Measurements from ENCODE around the gene M6PR.
A peak's percentile ranks its signal among the peaks of the same experiment; 100 is the strongest.
"Not testable (repeated sequence)": the region's sequence is repeated elsewhere in the genome, so short reads cannot be mapped to it uniquely, and the experiment has no call there.

M6PR gene

GRCh38 chr12:8911606-8912268 is 37.7 kb downstream of the M6PR start:
- DNase-seq: no peak

- DNase-seq: no peak
Observed at GRCh38 chr12:8909752-8910151, 39.7 kb downstream of the M6PR start.

GRCh38 chr12:8907513-8907912 is 41.9 kb downstream of the M6PR start:
- peak; percentile 51 for DNase-seq

GRCh38 chr12:8906266-8907180 is 42.9 kb downstream of the M6PR start:
- no peak for DNase-seq

GRCh38 chr12:8905546-8905945 is 43.9 kb downstream of the M6PR start:
- no peak for DNase-seq

GRCh38 chr12:8904665-8905064 is 44.8 kb downstream of the M6PR start:
- DNase-seq: no peak

GRCh38 chr12:8903646-8904045 is 45.8 kb downstream of the M6PR start:
- DNase-seq: no peak

- DNase-seq: not testable (repeated sequence)
Observed at GRCh38 chr12:8902703-8903102, 46.7 kb downstream of the M6PR start.

- no peak for DNase-seq
Observed at GRCh38 chr12:8899830-8900229, 49.6 kb downstream of the M6PR start.

- no peak for DNase-seq
Observed at GRCh38 chr12:8897081-8897480, 52.4 kb downstream of the M6PR start.

- no peak for DNase-seq
Observed at GRCh38 chr12:8894986-8895385, 54.5 kb downstream of the M6PR start.

GRCh38 chr12:8894378-8894777 is 55.1 kb downstream of the M6PR start:
- peak; percentile 30 for DNase-seq

GRCh38 chr12:8891976-8892375 is 57.5 kb downstream of the M6PR start:
- DNase-seq: no peak

All from DMS53 (cell line).